Sigmoid colon (tissue), 4 donors: ENCODE data around the gene NOTCH1.

Experiments used
- POLR2A ChIP-seq, 2 donors: fragments of 450-650 bp; IDR thresholded peaks; one replicate each; pipeline ENCODE4 v1.6.1; 2016; ENCODE audit warnings: antibody characterized with exemption in 2 of 2, mild to moderate bottlenecking in 2 of 2, moderate library complexity in 2 of 2
- POLR2AphosphoS5 ChIP-seq, 4 donors: sonication (generic); formaldehyde crosslinking; IDR thresholded peaks; one replicate each; pipeline ENCODE4 v1.6.1; 2017; ENCODE audit warnings: antibody characterized with exemption in 4 of 4

DNA sequence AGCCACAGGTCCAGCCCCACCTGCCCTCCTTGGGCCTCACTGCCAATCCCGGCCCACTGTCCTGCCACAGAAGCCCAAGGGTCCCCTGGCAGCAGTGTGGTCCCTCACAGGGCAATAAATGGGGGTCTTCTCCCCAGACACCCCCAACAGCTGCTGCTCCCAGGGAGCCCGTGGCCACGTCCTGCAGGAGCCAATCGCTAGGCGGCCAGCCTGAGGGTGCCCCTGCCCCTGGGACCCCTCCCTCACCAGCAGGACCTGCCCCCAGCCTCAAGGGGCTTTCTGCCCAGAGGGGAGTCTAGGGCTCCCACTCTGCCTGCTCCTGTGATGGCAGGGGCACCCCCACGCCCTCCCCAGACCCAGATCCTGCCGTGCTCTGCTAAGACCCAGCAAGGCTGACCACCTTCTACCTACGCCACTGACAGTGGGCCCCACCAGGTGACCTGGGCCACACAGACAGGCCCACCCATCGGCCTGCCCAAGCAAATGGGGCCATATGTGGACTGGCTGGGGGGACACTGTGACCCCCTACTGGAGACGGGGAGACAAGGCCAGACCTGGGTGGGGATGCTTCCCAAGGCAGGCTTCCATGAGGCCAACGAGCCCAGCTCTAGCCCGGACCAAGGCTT is 17.0 kb downstream of the NOTCH1 start:
- TF ChIP-seq POLR2AphosphoS5 (IDR thresholded peaks at IDR 0.05): no peak
- no peak for TF ChIP-seq POLR2A (IDR thresholded peaks at IDR 0.05)
